HK-2 (cell line): ENCODE results near the gene COL3A1.

Experiments
- DNase-seq: peaks from one replicate; pipeline ENCODE4 v3.0.0-alpha.2; 2018; ENCODE audit not compliant: unreplicated experiment

Gene COL3A1

DNA sequence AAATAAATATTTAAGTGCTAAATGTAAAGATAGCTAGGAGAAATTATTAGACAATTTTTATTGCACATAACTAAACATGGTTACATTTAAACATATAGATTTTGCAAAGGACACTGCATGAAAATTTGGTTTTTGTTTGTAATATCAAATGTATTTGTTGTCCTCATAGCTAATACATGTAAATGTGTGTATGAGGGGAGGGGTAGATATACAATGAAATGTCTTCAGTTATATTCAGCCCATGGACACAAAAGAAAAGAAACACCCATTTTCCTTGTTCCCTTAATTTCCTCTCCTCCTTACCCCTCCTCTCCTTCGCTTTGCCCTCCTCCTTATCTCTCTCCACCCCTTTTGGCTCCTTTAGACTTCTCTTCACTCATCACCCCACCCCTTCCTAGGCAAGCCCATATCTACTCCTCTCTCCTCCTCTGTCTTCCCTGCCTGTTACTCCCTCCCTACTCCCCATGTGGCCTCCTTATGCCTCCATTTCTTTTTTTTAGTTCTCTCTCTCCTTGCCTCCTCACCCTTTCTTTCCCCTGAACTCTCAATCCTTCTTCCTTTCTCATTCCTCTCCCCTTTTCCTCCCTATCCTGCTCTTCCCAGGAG, 1.4 kb downstream of the COL3A1 start:
- no peak for DNase-seq

DNA sequence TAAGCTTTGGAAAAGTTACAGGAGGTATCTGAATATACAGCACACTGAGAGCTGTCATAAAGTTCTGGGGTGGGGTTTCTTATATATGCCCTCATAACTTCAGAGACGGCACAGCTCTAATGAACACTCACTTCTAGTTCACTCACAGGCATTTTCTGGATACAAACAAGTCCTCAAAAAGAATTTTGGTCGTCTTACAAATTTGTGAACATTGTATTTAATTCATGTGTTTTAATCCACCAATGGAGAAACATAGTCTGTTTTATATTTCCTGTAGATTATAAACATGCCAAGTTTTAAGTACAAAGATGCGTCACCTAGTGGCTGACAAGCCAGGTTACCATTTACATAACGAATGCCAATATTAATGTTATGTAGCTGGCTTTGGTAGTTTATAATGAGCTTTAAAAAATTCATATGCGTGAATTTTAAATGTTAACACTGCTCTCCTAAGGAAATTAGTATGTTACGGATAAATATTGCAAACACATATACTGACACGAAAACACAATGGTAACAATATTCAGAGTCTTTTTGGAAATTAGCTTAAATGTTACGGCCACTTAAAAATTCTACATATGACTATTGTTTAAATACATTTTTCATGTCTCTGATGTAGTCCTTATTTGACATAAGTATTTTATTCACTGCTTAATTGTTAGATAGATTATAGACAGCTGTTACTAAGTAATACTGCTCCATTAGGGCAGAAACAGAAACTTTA, 2.5 kb downstream of the COL3A1 start:
- DNase-seq, result no peak

DNA sequence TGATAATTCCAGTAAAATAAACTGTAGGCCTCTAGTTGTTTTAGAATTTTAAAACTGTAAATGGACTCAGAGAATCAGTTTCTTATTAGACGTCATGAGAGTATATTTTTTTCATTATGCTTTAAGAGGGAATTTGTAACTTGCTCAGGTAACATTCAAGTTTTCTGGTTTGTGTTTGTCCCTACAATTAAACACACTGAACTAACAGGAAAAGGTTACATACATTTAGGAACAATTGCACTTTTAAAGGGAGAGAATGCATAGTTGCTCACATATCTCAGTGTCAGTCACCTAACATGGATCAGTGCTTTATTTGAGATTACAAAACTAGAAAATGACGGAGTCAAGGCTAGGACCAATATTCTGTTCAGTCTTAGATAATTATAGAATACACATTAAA, 3.1 kb downstream of the COL3A1 start:
- no peak for DNase-seq

DNA sequence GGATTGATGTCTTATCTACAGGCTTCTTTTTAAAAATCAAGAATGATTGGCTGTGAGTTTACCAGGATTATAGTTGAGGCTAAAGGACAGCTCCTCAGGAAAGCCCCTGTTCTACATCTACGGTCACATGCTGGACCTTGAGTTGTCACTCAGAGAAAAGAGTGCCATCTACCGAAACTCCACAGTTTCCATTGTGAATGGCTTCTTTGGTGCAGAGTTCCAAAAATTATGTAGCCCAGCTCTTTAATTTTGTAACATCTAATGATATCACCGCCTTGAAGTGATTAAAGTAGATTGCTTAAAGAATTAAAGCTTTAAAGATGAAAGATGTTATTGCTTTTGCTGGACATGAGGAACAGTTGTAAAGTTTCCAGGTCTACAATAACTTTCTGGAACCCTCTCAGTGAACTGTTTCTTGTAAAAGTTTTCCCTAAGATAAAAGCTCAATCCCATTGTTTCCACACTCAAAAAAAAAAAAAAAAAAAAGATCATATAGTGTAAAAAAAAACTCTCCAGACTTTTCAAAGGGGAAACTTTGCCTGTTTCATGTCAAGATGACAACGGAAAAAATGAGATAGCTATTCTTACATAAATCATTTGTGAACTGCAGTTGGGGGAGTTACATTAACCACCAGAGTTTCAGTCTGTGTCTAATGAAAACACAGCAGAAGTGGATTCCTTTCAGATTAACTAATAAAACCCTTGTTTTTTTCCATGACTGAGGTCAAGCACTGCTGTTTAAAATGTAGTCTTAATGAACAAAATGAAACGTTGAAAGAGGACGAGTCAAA, 4.3 kb downstream of the COL3A1 start:
- DNase-seq, result no peak

DNA sequence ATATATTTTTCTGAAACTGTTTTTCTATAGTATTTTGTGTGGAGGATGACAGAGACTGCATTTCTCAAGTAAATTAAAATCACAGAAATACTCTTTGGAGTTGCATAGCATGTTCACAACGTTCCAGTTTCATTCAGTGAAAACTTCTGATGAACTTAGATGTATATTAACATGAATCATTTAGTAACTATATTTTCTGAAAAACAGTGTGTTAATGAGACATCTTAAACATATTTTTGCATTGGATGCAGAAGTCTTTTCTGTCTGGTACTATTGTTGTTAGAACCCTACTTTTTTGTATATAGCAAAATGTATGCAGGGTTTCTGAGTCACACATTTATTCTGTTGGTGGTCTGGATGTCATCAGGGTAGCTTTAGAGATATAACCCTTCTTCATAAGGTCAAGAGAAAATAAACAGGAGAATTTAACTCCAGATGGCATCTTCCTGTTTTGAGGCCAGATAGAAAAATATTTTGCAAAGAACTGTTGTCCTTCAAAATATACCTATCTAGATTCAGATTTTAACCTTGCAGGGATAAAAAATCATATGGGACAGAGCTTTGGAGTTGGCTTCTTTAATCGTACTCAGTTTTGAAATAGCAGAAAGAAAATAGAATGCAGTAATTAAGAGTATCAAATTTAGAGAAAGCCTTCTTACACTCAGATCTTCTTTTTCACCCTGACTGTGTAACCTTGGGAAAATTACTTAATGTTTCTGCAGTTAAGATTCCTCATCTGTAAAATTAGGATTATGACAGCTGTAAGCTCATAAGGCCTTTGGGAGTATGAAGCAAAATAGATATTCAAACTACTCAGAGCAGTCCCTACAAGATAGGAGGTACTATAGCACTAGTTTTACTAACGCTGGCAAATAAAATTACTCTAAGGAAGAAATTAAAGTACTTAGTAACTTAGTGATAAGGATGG, 5.3 kb downstream of the COL3A1 start:
- DNase-seq, result no peak

DNA sequence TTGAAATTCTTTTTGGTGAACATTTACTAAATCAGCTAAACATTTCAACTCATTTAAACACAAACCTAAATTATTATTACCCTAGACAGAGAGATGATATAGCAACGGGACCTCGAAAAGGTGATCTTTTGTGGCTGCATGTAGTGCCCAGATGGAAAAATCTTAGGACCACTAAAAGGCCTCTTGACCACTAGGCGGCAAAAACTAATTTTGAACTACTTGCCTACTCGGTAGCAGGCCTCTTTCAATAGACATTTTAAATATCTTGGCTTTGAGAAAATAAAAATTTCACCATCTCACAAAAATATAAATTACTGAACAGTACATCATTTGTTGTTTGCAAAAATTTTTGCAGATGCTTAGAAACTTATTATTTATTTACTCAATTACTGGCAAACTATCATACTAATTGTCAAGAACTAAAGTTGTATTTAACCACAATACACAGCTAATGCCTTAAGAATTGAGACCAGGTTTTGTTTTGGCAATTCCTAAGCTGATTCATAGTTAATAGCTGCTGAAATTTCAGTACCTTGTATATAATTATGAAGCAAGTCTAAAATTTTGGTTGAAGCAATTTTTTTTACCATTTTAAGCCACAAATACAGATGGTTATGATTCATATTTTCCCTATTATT, 9.4 kb downstream of the COL3A1 start:
- DNase-seq, result no peak

DNA sequence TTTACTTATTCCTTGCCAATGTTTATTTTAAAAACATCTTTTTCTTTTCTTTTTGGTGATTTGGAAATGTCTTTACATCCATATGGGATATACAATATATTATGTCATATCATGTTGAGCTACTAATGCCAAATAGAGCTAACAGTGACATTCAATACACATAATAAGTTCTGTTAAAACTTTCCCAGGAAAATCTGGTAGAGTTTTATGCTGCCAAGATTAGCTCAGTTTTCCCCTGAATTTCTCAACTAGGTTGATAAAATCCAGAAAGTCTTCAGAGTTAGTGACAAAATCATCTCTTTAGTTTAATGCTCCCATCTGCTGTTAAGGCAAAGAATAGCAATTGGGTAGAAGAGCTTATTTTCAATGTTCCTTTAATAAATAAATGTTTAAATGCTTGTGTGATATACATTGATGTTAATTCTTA, 9.9 kb downstream of the COL3A1 start:
- DNase-seq, result no peak

DNA sequence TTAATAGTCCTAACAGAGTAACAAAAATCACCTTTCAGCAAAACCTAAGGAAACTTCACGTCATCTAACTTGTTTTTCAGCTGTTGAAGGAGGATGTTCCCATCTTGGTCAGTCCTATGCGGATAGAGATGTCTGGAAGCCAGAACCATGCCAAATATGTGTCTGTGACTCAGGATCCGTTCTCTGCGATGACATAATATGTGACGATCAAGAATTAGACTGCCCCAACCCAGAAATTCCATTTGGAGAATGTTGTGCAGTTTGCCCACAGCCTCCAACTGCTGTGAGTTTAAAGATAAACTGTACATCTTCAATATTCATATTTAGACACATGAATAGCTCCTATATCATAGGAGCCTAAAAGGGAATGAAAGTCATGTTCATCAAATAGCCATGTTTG, 10.5 kb downstream of the COL3A1 start:
- DNase-seq, result no peak

DNA sequence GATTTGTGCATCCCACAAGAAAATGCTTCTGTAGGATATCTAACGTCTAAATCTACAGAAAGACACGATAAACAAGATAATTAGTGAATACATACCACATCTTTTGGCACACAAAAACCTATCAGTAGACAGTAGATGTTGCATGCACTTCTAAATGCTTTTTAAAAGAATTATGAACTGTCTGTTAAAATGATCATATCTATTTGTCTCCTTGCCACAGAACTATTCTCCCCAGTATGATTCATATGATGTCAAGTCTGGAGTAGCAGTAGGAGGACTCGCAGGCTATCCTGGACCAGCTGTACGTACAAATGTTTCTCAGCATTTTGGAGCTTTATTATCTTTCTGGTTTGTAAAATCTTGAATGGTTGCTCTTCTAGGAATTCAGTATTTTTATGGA, 12.7 kb downstream of the COL3A1 start:
- DNase-seq, result no peak

DNA sequence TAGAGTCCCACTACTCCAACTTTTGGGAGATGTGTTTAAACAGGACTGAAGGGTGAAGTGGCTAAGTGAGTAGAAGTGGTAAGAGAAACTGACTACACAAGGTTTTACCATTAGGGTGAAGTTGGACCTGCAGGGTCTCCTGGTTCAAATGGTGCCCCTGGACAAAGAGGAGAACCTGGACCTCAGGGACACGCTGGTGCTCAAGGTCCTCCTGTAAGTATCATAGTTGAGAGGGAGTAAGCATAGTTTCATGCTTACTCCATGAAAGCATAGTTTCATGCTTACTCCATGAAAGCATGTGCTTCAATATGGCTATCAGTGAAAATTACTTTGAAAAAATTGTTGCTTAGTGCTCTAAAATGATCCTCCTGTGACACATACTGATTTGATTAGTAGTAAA, 19.1 kb downstream of the COL3A1 start:
- no peak for DNase-seq

DNA sequence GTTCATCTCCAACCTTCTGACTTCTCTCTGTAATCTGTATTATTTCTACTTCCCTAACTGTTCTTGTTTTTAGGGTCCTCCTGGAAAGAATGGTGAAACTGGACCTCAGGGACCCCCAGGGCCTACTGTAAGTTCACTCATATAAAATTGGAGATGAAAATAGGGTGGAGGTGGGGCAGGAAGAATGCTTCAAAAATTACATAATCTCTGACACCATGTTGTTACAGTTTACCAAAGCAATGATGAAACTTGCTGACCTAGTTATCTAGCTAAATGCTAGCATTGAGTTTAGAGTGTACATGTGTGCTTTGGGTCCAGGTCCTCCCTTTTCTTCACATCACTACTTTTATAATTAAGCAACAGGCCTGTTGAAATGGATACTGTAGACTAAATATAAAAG, 23.1 kb downstream of the COL3A1 start:
- DNase-seq, result no peak

DNA sequence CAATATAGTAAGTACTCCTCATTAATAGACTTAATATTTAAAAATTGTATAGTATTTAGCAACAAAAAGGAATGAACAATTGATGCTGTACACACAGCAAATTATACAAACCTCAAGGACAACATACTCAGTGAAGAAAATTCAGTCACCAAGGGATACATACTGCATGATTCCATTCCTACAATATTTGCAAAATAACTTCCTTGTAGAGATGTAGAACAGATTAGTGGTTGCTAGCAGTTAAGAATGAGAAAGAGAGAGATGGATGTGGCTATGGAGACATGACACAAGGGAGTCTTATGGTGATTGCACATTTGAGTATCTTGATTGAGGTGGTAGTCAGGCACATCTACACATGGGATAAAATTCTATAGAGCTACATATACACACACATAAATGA, 26.0 kb downstream of the COL3A1 start:
- DNase-seq, result no peak

DNA sequence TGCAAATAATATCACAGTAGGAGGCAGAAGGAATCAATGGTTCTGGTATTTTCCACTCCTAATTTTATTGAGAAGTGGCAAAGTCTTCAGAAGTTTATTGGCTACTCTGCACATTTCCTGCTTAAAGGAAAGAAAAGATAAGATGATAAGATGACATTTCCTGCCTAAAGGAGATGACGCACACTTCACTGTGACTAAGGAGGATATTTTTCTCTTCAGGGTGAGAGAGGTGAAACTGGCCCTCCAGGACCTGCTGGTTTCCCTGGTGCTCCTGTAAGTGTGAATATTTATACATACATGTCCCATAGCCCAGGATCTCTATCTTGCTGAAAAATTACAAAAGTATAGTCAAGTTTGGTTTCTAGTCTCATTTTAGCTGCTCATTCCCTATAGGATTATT, 27.9 kb downstream of the COL3A1 start:
- no peak for DNase-seq

DNA sequence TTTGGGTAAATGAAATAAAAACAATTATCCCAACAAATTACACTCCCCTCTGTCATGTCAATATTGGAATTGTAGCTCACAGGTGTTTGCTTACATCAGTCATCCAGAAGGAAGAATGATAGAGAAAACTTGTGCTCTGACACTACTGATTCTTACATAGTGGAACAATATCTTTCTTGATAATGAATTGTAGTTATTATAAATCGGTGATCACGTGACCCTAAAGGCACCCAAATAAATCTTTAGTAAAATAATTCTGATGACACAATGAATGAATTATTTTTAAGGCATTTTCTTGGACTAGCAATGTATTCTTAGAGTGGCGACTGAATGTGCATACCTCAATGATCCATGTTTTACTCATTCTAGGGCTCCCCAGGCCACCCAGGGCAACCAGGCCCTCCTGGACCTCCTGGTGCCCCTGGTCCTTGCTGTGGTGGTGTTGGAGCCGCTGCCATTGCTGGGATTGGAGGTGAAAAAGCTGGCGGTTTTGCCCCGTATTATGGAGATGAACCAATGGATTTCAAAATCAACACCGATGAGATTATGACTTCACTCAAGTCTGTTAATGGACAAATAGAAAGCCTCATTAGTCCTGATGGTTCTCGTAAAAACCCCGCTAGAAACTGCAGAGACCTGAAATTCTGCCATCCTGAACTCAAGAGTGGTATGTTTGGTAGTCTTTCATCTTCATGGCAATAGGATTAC, 34.5 kb downstream of the COL3A1 start:
- no peak for DNase-seq

DNA sequence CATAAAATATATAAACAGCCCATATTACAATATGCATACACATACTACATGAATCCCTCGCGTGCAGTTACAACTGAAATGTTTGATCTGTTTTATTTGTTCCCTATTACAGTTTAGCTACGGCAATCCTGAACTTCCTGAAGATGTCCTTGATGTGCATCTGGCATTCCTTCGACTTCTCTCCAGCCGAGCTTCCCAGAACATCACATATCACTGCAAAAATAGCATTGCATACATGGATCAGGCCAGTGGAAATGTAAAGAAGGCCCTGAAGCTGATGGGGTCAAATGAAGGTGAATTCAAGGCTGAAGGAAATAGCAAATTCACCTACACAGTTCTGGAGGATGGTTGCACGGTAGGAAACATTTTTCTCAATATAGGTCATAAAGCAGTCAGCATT, 36.4 kb downstream of the COL3A1 start:
- DNase-seq, result no peak

DNA sequence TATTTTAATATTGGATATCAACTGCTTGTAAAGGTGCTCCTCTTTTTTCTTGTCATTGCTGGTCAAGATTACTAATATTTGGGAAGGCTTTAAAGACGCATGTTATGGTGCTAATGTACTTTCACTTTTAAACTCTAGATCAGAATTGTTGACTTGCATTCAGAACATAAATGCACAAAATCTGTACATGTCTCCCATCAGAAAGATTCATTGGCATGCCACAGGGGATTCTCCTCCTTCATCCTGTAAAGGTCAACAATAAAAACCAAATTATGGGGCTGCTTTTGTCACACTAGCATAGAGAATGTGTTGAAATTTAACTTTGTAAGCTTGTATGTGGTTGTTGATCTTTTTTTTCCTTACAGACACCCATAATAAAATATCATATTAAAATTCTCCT, 38.2 kb downstream of the COL3A1 start:
- DNase-seq, result no peak

DNA sequence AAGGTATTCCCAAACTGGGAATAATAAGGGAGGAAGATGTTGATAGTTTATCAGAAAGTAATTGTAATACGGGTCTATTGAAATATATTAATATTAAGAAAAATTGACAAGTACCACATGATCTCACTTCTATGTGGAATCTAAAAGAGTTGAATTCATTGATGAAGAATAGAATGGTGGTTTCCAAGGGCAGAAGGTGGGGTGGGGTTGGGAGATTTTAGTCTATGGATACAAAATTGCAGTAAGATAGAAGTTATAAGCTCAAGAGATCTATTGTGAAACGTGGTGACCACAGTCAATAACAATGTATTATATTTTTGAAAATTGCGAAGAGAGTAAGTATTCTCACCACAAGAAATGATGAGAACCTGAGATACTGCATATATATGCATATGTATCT, 38.9 kb downstream of the COL3A1 start:
- no peak for DNase-seq

DNA sequence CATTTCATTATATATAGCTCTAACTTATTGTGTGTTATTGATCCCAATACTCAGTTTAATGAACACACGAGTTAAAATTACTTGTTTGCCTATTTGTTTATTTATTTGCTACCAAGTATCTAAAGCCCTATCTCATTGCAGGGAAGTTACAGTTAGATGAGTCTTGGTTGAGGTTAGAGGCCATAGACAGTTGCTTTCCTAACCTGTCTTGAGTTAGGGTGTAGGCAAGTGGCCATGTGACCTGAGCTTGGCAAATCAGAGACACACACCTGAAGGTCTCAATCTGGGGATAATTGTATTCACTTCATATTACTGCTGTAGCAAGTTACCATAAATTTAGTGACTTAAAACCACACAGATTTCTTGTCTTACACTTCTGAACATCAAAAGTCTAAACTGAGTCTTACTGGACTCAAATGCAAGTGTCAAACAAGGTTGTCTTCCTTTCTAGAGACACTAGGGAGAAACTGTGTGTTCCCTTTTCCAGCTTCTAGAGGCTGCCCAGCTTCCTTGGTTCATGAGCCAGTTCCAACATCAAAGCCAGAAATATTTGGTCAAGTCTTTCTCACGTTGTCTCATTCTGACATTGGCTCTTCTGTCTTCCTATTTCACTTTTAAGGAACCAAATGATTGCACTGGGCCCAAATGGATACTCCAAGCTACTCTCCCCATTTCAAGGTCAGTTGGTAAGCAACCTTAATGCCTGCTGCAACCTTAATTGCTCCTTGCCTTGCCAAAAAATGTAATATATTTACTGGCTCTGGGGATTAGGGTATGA, 39.7 kb downstream of the COL3A1 start:
- no peak for DNase-seq

DNA sequence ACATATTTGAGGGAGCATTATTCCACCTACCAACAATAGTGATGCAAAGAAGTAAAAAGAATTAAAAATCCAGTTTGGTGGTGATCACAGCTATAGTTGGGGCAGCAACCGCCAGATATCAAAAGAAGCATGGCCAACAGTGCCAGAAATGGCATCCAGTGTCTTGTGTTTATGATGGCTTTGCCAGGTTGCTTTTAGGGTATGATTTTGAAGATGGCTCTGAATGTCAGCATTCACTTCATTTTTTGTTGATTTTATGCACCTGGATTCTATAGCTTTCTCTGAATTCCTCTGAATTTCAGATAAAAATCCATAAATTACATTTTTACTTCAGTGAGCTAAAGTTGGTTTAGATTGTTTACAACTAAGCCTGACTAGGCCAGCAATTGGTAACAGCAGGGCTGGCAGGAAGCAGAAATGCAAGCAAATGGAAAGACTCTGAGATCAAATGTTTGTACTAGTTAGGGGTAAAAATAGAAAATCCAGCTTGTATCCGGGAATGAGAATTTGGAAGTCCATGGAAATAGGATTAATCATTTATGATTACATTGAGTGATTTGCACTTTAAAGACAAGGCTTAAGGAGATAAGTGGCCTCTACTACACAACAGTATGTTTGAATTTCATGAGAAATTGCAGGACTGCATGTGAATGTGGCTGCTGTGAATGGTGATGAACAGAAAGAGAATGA, 40.4 kb downstream of the COL3A1 start:
- DNase-seq, result no peak
